Epithelial cell of proximal tubule (primary cell): ENCODE data around the gene ABCC10. TPM values are rescaled to one million over a fixed set of nuclear protein-coding genes. Genes with fewer than 3 reads are reported as not detected.

ENCODE experiments used
- DNase-seq: peaks from one replicate; pipeline ENCODE4 v3.0.0-alpha.2; 2011; ENCODE audit warnings: low read depth
- H3K4me3 ChIP-seq: 2 replicates; pipeline ENCODE4 v1.5.1; 2011; ENCODE audit warnings: low read depth, mild to moderate bottlenecking, low read length
- total RNA-seq: library from RNA; depleted of rRNA; stranded (reverse); fragments of >200 nt; gene quantifications from 2 replicates; pipeline ENCODE4 v1.2.3, GENCODE V29; 2015
- TF ChIP-seq, protein P1 (sequence below): conservative IDR thresholded peaks from 2 replicates; pipeline ENCODE4 v1.5.1; 2012; ENCODE audit warnings: low read depth, mild to moderate bottlenecking, low read length

The ABCC10 gene
- total RNA-seq, 1 donor from 2014 or later = 19.6 TPM

GRCh38 chr6:43450699-43451131 lies 23.4 kb downstream of the ABCC10 start:
- DNase-seq = no peak
- TF ChIP-seq, protein P1, sequence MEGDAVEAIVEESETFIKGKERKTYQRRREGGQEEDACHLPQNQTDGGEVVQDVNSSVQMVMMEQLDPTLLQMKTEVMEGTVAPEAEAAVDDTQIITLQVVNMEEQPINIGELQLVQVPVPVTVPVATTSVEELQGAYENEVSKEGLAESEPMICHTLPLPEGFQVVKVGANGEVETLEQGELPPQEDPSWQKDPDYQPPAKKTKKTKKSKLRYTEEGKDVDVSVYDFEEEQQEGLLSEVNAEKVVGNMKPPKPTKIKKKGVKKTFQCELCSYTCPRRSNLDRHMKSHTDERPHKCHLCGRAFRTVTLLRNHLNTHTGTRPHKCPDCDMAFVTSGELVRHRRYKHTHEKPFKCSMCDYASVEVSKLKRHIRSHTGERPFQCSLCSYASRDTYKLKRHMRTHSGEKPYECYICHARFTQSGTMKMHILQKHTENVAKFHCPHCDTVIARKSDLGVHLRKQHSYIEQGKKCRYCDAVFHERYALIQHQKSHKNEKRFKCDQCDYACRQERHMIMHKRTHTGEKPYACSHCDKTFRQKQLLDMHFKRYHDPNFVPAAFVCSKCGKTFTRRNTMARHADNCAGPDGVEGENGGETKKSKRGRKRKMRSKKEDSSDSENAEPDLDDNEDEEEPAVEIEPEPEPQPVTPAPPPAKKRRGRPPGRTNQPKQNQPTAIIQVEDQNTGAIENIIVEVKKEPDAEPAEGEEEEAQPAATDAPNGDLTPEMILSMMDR = no peak
- no peak overlapping the region for H3K4me3 ChIP-seq

DNA sequence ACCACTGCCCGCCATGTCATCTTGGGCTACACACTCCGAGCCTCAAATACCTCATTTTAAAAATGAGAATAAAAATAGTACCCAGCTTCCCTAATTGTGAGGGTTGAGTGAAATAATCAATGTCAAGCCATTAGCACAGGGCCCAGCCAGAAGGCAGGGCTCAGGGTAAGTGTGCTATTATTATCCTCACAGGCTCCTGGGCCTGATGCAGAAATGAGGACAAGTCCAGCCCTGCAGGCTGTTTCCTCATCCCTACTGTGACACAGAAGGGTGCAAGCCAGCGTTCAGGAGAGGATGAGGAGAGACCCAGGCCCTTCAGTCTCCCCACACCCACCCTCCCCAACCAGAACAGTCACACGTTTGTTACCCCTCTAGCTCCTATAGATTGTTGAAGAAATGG lies 24.0 kb downstream of the ABCC10 start:
- H3K4me3 ChIP-seq = no peak overlapping the region
- DNase-seq = no peak
- TF ChIP-seq, protein P1 = no peak

- H3K4me3 ChIP-seq = no peak overlapping the region
- TF ChIP-seq, protein P1 = no peak
- no peak for DNase-seq
Measured at GRCh38 chr6:43451939-43452338, 24.6 kb downstream of the ABCC10 start.

GRCh38 chr6:43452896-43453295 lies 25.6 kb downstream of the ABCC10 start:
- TF ChIP-seq, protein P1 = no peak
- H3K4me3 ChIP-seq = no peak overlapping the region
- DNase-seq = no peak

DNA sequence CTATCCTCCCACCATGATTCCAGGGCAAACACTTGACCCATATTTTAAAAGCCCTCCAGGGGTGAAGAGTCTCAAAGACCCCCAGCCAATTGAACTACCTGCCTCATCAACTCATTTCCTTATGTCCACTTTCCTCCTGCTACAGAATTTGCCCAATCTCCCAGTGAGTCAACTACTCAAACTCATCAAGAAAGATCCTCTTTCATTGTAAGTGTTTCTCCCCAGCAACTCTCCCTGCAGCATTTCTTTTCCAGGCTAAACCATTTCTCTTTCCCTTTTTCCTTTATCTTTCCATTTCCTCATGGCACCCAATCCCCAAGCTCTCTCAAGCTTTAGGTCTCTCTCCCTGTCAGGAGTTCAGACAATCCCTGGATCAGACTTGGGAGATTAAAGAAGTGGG lies 26.5 kb downstream of the ABCC10 start:
- TF ChIP-seq, protein P1 = no peak
- no peak overlapping the region for H3K4me3 ChIP-seq
- DNase-seq = no peak

- H3K4me3 ChIP-seq = peak overlapping the region; percentile 50
- TF ChIP-seq, protein P1 = peak; percentile 82
- no peak for DNase-seq
Measured at GRCh38 chr6:43454290-43454695, 27.0 kb downstream of the ABCC10 start.

- H3K4me3 ChIP-seq = peak overlapping the region; percentile 50
- TF ChIP-seq, protein P1 = no peak
- no peak for DNase-seq
Measured at GRCh38 chr6:43454696-43455530, 27.6 kb downstream of the ABCC10 start.
